GM19455 (cell line): ENCODE measurements around the gene MSMO1.
"Not testable (repeated sequence)": the region's sequence is repeated elsewhere in the genome, so short reads cannot be mapped to it uniquely, and the experiment has no call there.

Source experiments
- ATAC-seq: cut with Tn5 transposase; IDR thresholded peaks from one replicate; pipeline ENCODE4 v1.9.1; 2021; ENCODE audit not compliant: unreplicated experiment

The MSMO1 gene

DNA sequence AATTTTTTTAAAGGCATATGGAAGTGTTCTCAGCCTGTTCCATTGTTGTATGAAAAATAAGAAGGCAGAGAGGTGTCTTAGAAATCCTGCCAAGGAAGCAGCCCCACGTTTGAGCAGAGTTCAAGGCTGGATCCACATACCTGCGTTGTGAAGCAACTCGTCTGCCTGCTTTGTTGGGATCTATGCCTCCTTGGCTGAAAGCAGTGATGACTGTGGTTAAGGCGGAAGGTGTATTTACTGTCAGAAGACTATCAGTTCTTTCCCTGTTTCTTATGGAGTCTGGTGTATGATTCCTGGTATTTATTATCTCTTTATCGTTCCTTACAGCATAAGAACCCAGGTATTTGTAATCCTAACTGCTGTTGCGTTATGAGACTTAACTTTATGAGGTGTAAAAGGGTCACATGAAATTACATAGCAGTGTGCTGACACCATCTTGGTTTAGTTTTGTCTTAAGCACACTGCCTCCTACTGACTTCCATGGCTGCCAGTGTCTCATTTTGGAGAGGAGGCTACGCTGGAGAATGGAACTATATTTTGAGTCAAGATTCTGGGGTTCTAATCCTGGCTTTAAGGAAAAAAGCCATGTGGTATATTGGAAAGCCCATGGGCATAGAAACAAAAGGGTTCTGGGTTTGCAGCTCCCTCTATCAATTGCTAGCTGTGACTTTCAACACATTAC, 3.1 kb upstream of the MSMO1 start:
- ATAC-seq = no peak

DNA sequence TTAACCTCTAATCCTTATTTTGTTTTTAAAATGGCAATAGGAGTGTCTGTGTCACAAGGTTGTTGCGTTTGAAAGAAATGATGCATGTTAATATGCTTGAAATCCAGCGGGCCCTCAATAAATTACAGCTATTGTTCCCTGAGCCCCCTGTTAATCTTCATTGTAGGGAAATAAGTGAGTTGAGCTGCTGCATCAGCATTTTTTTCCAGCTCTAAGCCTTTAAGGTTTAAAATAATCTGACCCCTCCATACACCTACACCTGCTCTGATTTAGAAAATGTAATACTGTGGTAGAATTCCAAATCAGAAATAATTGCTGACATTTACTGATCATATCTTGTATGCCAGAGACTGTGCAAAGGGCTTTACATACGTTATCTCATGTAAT, 2.6 kb upstream of the MSMO1 start:
- no peak for ATAC-seq

DNA sequence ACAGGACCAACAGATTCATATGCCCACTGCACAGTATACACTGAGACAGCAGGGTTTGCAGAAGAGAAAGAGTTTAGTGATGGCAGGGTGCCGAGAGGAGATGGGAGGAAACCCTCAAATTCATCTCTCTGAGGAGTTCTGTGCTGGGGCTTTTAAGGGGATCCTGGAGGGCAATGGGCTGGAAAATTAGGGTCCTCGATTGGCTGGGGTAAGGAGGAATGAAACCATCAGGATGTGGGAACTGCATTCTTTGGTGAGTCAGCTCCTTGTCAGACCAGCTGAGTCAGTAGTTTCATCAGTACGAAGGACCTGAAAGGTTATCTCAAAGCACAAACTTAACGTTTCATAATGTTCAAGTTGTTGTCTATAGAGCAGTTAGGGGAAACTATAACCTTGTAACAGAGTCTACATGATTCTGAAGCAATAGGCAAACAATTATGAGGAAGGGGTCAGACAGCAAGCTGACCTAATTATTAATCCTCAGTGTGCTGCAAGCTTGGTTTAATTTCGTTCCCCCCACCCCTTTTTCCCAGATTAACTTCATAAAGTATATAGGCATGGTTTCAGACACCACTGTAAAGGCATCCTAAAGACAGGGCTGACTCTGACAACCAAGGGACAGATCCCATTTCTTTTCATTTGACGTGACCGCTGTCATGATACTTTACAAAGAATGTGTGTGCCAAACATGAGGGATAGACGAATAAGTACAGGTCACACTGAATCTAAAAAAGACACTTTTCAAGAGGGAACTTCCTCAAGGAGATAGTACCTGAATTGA, 1.5 kb upstream of the MSMO1 start:
- ATAC-seq = no peak

DNA sequence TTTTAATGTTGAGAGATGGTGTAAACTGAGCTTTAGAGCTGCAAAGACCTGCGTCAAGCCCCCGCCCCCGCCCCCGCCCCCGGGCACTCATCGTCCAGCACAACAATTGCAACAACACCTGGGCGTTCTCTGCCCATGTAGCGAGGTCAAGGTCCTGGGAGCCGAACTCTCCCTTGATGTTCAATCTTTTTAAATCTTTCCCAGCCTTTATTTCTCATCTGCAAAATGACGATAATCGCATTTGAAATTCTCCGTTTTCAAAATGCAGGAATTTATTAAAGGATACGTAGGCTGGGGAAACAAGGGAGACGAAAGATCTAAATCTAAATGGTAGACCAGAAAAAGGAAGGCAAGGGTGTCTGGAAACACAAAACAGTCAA, 648 bp upstream of the MSMO1 start:
- peak; percentile 1 for ATAC-seq

DNA sequence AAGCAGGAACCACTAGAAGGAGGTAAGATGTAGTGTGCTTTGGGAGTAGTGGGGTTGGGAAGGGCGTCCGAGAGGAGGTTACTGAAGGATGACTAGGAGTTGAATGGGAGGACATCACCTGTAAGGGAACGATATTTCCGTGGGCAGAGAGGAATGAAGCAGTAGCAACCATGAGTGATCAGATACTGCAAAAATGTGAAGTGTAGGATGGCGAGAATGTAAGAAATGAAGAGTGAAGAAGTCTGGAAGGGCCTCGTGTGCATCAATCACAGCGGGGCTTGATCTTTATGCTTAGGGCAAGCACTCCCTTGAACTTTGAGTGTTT, 594 bp downstream of the MSMO1 start:
- ATAC-seq = peak; percentile 0

DNA sequence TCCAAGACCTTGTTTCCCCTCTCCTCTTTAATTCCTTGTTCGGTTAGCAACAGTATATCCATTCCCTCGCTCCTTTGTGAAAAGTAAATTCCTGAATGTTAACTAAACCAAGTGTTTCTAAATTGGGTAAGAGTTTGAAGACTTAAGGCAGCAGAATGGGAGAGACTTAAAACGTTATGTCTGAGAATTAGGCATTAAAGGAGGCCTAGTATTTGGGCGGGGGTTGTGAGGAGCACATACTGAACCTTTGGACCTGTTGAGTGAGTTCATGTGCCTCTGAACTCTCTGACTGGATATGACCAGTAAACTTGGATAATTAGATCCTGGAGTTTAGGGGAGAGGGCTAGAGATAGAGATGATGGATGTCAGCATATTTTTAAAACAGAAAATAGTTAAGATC, 1.2 kb downstream of the MSMO1 start:
- ATAC-seq = no peak

- no peak for ATAC-seq
Measured at GRCh38 chr4:165330071-165330470, 2.6 kb downstream of the MSMO1 start.

DNA sequence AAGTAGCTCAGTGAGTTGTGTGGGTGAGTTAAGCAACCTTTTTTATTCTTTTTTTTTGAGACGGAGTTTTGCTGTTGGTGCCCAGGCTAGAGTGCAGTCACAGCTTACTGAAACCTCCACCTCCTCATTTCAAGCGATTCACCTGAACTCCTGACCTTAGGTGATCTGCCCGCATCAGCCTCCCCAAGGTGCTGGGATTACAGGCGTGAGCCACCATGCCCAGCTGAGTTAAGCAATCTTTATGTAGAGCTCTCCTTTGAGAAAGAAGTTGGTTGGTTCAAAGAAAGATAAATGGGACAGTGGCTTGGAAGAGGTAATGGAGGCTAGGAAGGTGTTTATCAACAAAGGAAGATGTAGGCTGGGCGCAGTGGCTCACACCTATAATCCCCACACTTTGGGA, 3.2 kb downstream of the MSMO1 start:
- ATAC-seq = no peak

- no peak for ATAC-seq
Measured at GRCh38 chr4:165331359-165331758, 3.9 kb downstream of the MSMO1 start.

- ATAC-seq = no peak
Measured at GRCh38 chr4:165331823-165332222, 4.4 kb downstream of the MSMO1 start.

DNA sequence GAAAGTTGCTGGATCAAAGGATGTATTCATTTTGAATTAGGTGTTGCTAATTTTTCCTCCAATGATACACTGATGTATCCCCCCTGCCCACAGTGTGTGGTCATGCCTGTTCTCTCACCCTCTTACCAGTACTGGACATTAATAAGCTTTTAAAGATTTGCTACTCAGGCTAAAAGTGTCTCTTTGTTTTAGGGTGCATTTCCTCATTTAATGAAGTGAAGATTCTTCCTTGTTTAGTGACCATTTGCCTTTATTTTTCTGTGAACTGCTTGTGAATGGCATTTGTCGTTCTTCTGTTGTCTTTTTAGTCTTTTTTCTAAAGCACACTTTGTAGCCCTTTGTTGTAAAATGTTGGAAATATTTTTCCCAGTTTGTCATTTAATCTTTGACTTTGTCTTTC, 5.0 kb downstream of the MSMO1 start:
- no peak for ATAC-seq

- ATAC-seq = no peak
Measured at GRCh38 chr4:165335163-165335703, 7.8 kb downstream of the MSMO1 start.

DNA sequence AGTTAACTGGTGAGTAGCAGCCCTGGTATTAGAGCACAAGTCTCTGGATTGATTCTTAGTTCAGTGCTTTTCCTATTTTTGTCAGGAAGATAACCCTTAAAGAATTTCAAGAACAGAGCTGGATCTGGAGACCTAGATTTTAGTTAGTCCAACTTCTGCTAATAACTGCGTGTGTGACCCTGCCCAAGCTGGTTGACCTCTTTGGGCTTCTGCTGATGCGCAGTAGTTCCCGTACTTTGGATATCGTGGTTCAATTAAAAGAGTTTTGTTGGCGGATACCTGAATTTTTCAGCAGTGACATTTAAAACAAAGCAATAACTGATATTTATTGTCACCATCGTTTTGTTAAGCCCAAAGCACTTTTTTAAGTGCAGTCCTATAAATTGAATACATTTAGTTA, 9.3 kb downstream of the MSMO1 start:
- ATAC-seq = no peak

- ATAC-seq = not testable (repeated sequence)
Measured at GRCh38 chr4:165342340-165342739, 14.9 kb downstream of the MSMO1 start.

DNA sequence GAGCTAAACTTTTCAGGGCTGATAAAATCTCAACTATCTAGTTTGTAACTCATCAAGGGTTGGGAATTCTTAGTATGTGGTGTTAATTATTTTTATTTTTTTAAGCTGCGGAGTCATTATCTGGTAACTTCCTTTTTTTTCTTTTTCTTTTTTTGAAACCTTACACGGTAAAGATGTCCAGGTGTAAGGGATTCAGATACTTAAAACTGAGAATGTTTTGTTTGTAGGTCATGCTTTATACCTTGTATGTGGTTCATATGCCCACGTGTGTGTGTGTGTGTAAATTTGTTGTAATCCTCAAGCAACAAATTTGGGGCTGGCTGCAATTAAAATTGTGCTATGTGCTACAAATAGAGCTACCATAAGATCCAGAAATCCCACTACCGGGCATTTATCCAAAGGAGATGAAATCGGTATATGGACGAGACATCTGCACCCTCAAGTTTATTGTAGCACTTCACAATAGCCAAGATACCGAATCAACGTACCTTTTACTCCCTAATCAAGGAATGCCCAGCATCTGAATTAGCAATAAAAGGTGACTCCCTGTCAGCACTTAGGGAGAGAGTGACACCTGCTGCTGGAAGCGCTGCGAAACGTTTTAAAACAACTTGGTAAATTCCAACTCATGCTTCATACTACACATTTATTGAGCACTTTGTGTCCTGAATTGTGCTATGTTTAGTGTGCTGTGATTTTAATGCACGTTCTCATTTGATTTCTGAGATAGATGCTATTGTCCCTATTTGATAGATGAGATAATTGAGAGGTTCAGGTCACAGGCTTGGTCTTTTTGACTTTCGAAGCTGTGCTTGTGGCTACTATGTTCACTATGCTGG, 16.1 kb downstream of the MSMO1 start:
- no peak for ATAC-seq

GRCh38 chr4:165345666-165346417, 18.4 kb downstream of the MSMO1 start:
- ATAC-seq = no peak

DNA sequence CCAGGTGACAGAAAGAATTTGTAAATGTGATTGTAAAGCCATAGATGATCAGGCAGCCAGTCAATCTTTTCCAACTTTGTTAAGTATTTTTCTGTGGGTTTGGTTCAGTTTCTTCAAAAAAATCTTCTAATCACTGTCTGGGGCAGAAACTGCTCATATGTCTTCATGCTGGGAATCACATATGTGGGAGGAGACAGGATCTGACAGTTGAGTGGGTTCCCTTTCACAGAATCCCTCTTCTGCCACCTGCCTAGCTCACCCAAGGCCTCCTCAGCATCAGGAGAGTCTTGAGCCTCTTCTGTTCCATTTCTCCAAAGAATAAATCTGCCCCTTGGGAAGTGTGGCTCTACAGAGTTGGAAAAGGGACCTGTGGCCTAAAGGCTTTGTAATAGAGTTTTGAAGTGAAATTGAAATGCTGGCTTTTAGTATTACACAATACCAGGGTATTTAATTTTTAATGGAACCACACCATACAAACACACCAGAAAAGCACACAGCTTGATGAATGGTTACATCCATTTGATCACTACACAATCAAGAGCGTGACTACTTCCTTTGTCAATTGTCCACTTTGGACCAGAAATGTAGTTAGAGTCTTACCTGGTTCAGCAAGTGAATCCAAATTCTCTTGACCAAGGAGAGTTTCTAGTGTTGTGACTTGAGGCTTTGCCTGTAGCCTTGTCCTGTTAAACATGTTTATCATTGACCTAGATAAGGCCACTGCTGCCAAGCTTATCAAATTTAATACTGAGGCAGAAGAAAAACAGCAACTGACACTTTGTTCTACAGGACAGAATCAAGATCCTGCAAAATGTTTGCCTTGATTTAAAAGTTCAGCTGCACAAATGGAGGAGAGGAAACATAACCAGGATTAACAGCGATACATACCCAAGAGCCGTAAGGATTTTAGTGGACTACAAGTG, 20.4 kb downstream of the MSMO1 start:
- no peak for ATAC-seq

DNA sequence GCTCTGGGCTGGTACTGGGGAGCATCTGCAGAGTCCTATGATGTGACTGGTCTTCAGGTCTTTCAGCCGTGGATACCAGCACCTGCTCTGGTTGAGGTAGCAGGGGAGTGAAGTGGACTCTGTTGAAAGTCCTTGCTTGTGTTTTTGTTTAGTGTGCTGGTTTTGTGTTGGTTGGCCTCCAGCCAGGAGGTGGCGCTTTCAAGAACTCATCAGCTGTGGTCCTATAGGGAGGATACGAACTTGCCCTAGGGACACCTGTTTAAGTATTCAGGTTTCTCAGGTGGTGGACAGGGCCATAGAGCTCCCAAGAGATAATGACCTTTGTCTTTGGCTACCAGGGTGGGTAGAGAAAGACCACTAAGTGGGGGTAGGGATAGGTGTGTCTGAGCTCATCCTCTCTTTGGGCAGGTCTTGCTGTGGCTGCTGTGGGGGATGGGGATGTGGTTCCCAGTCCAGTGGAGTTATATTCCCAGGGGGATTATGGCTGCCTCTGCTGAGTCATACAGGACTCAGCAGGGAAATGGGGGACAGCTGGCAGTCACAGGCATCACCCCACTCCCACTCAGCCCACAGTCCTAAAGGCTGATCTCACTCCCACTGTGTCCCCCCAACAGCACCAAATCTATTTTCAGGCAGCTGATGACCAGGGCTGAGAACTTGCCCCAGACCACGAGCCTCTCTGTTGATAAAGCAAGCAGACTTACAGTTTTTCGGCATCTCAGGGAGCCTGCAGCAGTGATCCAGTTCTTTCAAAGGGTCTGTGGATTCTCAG, 24.1 kb downstream of the MSMO1 start:
- no peak for ATAC-seq

DNA sequence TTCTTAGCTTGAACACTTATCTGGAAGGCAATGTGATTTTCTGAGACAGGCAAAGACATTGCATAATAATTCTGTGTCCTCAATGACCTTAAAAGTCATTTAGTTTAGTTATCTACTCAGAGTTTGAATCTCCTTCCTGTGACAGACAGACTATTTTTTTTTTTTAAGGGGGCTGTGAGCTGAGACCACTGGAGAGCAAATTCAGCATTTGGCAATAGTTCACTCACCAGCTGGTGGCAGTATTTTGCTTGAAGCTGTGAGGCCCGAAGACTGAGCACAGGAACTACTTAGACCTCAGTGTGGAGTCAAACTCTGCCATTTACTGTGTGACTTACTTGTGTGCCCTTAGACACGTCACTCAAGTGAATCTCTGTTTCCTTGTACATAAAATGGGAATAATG, 28.4 kb downstream of the MSMO1 start:
- no peak for ATAC-seq
